ENCODE data around the gene ADGRB3.

GRCh38 chr6:68679399-68679798 is 44.3 kb downstream of the ADGRB3 start:
- TF ChIP-seq CTCF (IDR thresholded peaks at IDR 0.05) (no peak), POLR2A (IDR thresholded peaks at IDR 0.05) (no peak)

Measured in lower leg skin (tissue), 3 donors.